ENCODE measurements around the gene B3GALT4. TPM values are rescaled to one million over a fixed set of nuclear protein-coding genes. Genes with fewer than 3 reads are reported as not detected.
A peak's percentile ranks its signal among the peaks of the same experiment; 100 is the strongest.
"Not testable (repeated sequence)": the region's sequence is repeated elsewhere in the genome, so short reads cannot be mapped to it uniquely, and the experiment has no call there.

Gene B3GALT4
- total and polyA plus RNA-seq, 2 donors = 9.0 to 14.9 TPM

DNA sequence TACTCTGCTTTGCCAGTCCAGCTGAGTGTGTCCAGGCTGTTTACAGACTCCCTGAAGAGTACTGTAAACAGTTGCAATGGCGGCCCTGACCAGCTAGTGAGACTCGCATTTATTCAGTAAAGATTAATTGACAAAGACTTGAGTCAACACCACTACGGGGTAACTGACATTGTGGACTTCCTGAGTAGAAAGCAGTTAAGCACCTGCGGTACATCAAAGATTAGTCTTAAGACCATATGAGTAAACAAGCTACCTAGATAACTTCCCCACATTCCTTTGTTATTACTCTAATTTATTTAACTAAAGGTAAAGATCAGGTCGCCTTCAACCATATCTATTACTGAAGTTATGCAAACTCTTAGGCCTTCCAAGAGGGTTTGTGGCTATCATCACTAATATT lies 17.9 kb upstream of the B3GALT4 start:
- no peak for DNase-seq (ENCODE audit: low read depth in 6 of 9, low spot score in 9 of 9)
- Histone ChIP-seq H3K27ac (ENCODE audit: low read depth in 1 of 2, low read length in 1 of 2) (no peak overlapping the region), H3K9me3 (ENCODE audit: control insufficient read depth in 2 of 2, insufficient read depth in 1 of 2, low read length in 1 of 2) (no peaks in the 10 kb centered on the region), H3K4me1 (ENCODE audit: control insufficient read depth in 2 of 2, insufficient read depth in 2 of 2, low read length in 2 of 2) (no peaks in the 10 kb centered on the region), H3K4me3 (ENCODE audit: low read length in 2 of 2) (no peak overlapping the region), H3K36me3 (ENCODE audit: control insufficient read depth in 2 of 2, insufficient read depth in 2 of 2, low read length in 1 of 2) (peaks cover 15 to 58% of the 10 kb centered on the region in 2 donors), H3K27me3 (ENCODE audit: control insufficient read depth in 2 of 2, insufficient read depth in 1 of 2, low read length in 1 of 2) (no peaks in the 10 kb centered on the region)
- 92% methylated on average over 5 of the region's 5 CpGs for WGBS

- not testable (repeated sequence) for H3K27me3 ChIP-seq (ENCODE audit: control insufficient read depth in 2 of 2, insufficient read depth in 1 of 2, low read length in 1 of 2); H3K4me3 ChIP-seq (ENCODE audit: low read length in 2 of 2); DNase-seq (ENCODE audit: low read depth in 6 of 9, low spot score in 9 of 9); H3K27ac ChIP-seq (ENCODE audit: low read depth in 1 of 2, low read length in 1 of 2); H3K4me1 ChIP-seq (ENCODE audit: control insufficient read depth in 2 of 2, insufficient read depth in 2 of 2, low read length in 2 of 2); H3K9me3 ChIP-seq (ENCODE audit: control insufficient read depth in 2 of 2, insufficient read depth in 1 of 2, low read length in 1 of 2)
- WGBS = 98% methylated on average over 3 of the region's 3 CpGs
- H3K36me3 ChIP-seq (ENCODE audit: control insufficient read depth in 2 of 2, insufficient read depth in 2 of 2, low read length in 1 of 2) = peaks cover 43 to 73% of the 10 kb centered on the region in 2 donors
Observed at GRCh38 chr6:33262490-33262889, 14.4 kb upstream of the B3GALT4 start.

GRCh38 chr6:33264015-33264414 lies 12.9 kb upstream of the B3GALT4 start:
- DNase-seq (ENCODE audit: low read depth in 6 of 9, low spot score in 9 of 9) = no peak
- Histone ChIP-seq H3K36me3 (ENCODE audit: control insufficient read depth in 2 of 2, insufficient read depth in 2 of 2, low read length in 1 of 2) (peaks cover 53 to 77% of the 10 kb centered on the region in 2 donors), H3K9me3 (ENCODE audit: control insufficient read depth in 2 of 2, insufficient read depth in 1 of 2, low read length in 1 of 2) (no peaks in the 10 kb centered on the region), H3K4me1 (ENCODE audit: control insufficient read depth in 2 of 2, insufficient read depth in 2 of 2, low read length in 2 of 2) (no peaks in the 10 kb centered on the region), H3K4me3 (ENCODE audit: low read length in 2 of 2) (no peak overlapping the region), H3K27me3 (ENCODE audit: control insufficient read depth in 2 of 2, insufficient read depth in 1 of 2, low read length in 1 of 2) (no peaks in the 10 kb centered on the region), H3K27ac (ENCODE audit: low read depth in 1 of 2, low read length in 1 of 2) (no peak overlapping the region)
- 92% methylated on average over 7 of the region's 7 CpGs for WGBS

DNA sequence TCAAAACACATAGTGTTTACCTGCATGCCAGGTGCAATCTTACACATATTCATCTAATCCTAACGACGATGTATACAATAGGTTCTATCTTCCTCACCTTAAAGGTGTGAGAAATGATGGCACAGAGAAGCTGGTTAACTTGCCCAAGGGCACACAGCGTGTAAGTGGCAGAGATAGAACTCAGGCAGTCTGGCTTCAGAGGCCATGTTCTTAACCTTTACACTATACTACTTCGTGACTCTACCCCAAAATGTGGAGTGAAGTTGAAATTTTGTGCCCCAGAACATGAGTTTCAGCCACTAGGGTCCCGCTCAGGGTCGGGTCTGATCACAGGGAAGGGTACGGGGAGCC lies 5.8 kb upstream of the B3GALT4 start:
- Histone ChIP-seq H3K36me3 (ENCODE audit: control insufficient read depth in 2 of 2, insufficient read depth in 2 of 2, low read length in 1 of 2) (peaks cover 49 to 67% of the 10 kb centered on the region in 2 donors), H3K27ac (ENCODE audit: low read depth in 1 of 2, low read length in 1 of 2) (peak overlapping the region; percentile 94 to 98), H3K4me1 (ENCODE audit: control insufficient read depth in 2 of 2, insufficient read depth in 2 of 2, low read length in 2 of 2) (peaks cover 23 to 43% of the 10 kb centered on the region in 2 donors), H3K9me3 (ENCODE audit: control insufficient read depth in 2 of 2, insufficient read depth in 1 of 2, low read length in 1 of 2) (no peaks in the 10 kb centered on the region), H3K4me3 (ENCODE audit: low read length in 2 of 2) (peak overlapping the region; percentile 90), H3K27me3 (ENCODE audit: control insufficient read depth in 2 of 2, insufficient read depth in 1 of 2, low read length in 1 of 2) (no peaks in the 10 kb centered on the region)
- DNase-seq (ENCODE audit: low read depth in 6 of 9, low spot score in 9 of 9) = no peak
- WGBS = 5% methylated on average over 7 of the region's 7 CpGs

GRCh38 chr6:33271468-33272274 lies 5.3 kb upstream of the B3GALT4 start, which contains the start of the genes RPS18 and VPS52:
RPS18 (plus strand) TSS chr6:33272075; CDS start chr6:33272120, 45 bp downstream.
VPS52 (minus strand) TSS chr6:33271876; CDS start chr6:33271675, 201 bp downstream.
- peak; percentile 96 to 100 (median 99) for DNase-seq (ENCODE audit: low read depth in 6 of 9, low spot score in 9 of 9)
- peaks cover 43 to 67% of the 10 kb centered on the region in 2 donors for H3K36me3 ChIP-seq (ENCODE audit: control insufficient read depth in 2 of 2, insufficient read depth in 2 of 2, low read length in 1 of 2)
- peaks cover 27 to 49% of the 10 kb centered on the region in 2 donors for H3K4me1 ChIP-seq (ENCODE audit: control insufficient read depth in 2 of 2, insufficient read depth in 2 of 2, low read length in 2 of 2)
- H3K27me3 ChIP-seq (ENCODE audit: control insufficient read depth in 2 of 2, insufficient read depth in 1 of 2, low read length in 1 of 2) = no peaks in the 10 kb centered on the region
- H3K9me3 ChIP-seq (ENCODE audit: control insufficient read depth in 2 of 2, insufficient read depth in 1 of 2, low read length in 1 of 2) = no peaks in the 10 kb centered on the region
- peak within 1 kb of the TSS; percentile 90 for H3K4me3 ChIP-seq (ENCODE audit: low read length in 2 of 2)
- H3K27ac ChIP-seq (ENCODE audit: low read depth in 1 of 2, low read length in 1 of 2) = peak within 1 kb of the TSS; percentile 94 to 98
- WGBS = under 1% methylated on average over 48 of the region's 48 CpGs

DNA sequence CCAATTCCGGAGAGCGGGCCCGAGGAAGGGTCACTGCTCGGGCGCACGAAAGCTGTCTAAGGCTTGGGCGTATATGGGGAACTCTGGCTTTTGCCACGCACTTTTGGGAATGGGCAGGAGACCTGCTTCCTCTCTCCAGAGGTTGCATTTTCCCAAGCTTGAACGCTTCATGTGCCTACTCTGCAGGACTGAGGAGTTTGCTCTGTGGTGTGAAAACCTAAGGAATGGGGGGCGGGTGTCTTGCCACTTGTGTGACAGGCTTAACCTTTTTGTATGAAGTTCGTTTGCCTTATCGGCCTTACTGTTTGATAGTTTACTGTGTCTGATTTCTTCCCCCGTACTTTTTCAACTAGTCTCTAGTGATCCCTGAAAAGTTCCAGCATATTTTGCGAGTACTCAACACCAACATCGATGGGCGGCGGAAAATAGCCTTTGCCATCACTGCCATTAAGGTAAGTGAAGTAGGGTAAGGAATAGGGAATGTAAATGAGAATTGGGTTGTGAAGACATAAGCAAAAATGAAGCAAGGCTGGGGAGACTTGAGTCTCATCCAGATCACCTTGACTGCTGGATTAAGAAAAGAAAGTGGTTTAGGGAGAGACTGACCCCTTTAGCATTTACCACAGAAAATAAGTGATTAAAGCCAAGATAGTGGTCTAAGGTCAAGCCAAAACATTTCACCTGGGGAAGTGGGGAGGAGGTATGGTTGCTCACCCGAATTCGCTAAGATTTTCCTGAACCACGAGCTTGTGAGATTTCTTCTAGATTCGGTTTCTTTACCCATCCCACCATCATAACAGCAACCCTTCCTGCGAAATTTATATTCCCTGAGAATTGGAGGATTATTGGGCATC lies 4.4 kb upstream of the B3GALT4 start:
- WGBS = 20% methylated on average over 22 of the region's 22 CpGs
- H3K27ac ChIP-seq (ENCODE audit: low read depth in 1 of 2, low read length in 1 of 2) = peak overlapping the region; percentile 87 to 94
- H3K36me3 ChIP-seq (ENCODE audit: control insufficient read depth in 2 of 2, insufficient read depth in 2 of 2, low read length in 1 of 2) = peaks cover 35 to 60% of the 10 kb centered on the region in 2 donors
- peak overlapping the region; percentile 90 for H3K4me3 ChIP-seq (ENCODE audit: low read length in 2 of 2)
- no peaks in the 10 kb centered on the region for H3K27me3 ChIP-seq (ENCODE audit: control insufficient read depth in 2 of 2, insufficient read depth in 1 of 2, low read length in 1 of 2)
- DNase-seq (ENCODE audit: low read depth in 6 of 9, low spot score in 9 of 9) = no peak
- H3K9me3 ChIP-seq (ENCODE audit: control insufficient read depth in 2 of 2, insufficient read depth in 1 of 2, low read length in 1 of 2) = no peaks in the 10 kb centered on the region
- H3K4me1 ChIP-seq (ENCODE audit: control insufficient read depth in 2 of 2, insufficient read depth in 2 of 2, low read length in 2 of 2) = peaks cover 27 to 53% of the 10 kb centered on the region in 2 donors

DNA sequence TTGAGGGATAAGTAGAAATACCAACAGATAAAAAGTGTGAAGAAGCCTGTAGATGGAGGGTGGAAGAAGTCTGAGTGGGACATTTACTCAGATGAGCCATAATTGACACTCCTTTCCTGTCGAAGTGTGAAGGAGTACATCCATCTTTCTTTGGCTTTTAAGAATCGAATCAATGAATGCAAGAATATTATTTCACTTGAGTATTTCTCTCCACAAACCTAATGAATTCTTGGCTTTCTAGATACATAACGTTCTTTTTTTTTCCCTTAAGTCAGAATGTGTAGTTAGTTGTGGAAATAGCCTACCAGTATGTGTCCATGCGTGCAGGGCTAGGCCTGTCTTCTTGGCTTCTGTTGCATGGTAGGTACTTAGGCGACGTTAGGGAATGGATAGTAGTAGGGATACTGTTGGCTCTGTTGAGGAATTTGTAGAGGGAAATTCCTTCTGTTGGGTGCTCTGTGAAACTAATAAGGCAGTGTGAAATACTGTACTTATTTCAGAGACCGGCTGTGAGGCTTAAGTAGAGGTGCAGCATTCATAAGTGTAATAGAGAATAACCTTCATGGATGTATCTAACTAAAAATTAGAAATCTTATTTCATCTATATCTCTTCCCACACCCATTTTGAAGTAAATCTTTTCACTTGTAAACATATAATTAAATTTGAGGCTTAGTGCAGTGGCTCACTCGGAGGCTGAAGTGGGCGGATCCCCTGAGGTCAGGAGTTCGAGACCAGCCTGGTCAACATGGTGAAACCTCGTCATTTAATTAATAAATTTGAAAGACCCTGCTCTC lies 3.6 kb upstream of the B3GALT4 start:
- Histone ChIP-seq H3K9me3 (ENCODE audit: control insufficient read depth in 2 of 2, insufficient read depth in 1 of 2, low read length in 1 of 2) (no peaks in the 10 kb centered on the region), H3K4me3 (ENCODE audit: low read length in 2 of 2) (peak overlapping the region; percentile 90), H3K36me3 (ENCODE audit: control insufficient read depth in 2 of 2, insufficient read depth in 2 of 2, low read length in 1 of 2) (peaks cover 30 to 57% of the 10 kb centered on the region in 2 donors), H3K27ac (ENCODE audit: low read depth in 1 of 2, low read length in 1 of 2) (peak overlapping the region in 1 of 2 donors; percentile 10), H3K27me3 (ENCODE audit: control insufficient read depth in 2 of 2, insufficient read depth in 1 of 2, low read length in 1 of 2) (no peaks in the 10 kb centered on the region), H3K4me1 (ENCODE audit: control insufficient read depth in 2 of 2, insufficient read depth in 2 of 2, low read length in 2 of 2) (peaks cover 34 to 62% of the 10 kb centered on the region in 2 donors)
- no peak for DNase-seq (ENCODE audit: low read depth in 6 of 9, low spot score in 9 of 9)
- 84% methylated on average over 11 of the region's 11 CpGs for WGBS

DNA sequence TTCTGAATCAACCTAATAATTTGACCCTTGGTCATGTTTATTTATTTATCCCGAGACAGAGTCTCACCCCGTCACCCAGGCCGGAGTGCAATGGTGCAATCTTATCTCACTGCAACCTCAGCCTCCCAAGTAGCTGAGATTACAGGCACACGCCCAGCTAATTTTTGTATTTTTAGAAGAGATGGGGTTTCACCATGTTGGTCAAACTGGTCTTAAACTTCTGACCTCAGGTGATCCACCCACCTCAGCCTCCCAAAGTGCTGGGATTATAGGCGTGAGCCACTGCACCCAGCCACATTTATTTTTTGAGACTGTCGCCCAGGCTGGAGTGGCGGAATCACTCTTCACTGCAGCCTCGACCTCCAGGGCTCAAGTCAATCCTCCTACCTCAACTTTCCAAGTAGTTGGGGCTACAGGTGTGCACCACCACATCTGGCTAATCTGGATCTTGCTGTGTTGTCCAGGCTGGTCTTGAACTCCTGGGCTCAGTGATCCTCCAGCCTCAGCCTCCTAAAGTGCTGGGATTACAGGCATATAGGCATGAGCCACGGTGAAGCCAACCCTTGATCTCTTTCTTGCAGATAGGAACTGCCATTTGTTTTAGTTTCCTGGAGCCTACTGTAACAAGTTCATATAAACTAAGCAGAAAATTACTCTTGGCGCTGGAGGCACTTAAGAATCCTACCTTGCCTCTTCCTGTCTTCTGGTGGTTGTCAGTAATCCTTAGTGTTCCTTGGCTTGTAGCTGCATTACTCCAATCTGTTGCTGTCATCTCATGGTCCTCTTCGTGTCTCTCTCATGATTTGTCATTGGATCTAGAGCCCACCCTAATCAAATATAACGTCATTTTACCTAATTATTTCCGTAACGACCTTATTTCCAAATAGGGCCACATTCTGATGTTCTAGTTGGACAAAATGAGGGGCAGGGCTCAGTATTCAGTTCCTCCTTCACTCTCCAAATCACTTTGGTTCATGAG lies 2.7 kb upstream of the B3GALT4 start:
- Histone ChIP-seq H3K36me3 (ENCODE audit: control insufficient read depth in 2 of 2, insufficient read depth in 2 of 2, low read length in 1 of 2) (peaks cover 30 to 57% of the 10 kb centered on the region in 2 donors), H3K9me3 (ENCODE audit: control insufficient read depth in 2 of 2, insufficient read depth in 1 of 2, low read length in 1 of 2) (no peaks in the 10 kb centered on the region), H3K4me3 (ENCODE audit: low read length in 2 of 2) (no peak overlapping the region), H3K27ac (ENCODE audit: low read depth in 1 of 2, low read length in 1 of 2) (peak overlapping the region in 1 of 2 donors; percentile 3), H3K27me3 (ENCODE audit: control insufficient read depth in 2 of 2, insufficient read depth in 1 of 2, low read length in 1 of 2) (no peaks in the 10 kb centered on the region), H3K4me1 (ENCODE audit: control insufficient read depth in 2 of 2, insufficient read depth in 2 of 2, low read length in 2 of 2) (peaks cover 37 to 63% of the 10 kb centered on the region in 2 donors)
- 91% methylated on average over 14 of the region's 14 CpGs for WGBS
- DNase-seq (ENCODE audit: low read depth in 6 of 9, low spot score in 9 of 9) = no peak
